SK-N-SH (cell line): ENCODE results near the gene CACNA1D. TPM values are rescaled to one million over a fixed set of nuclear protein-coding genes. Genes with fewer than 3 reads are reported as not detected.

Source experiments
- CTCF ChIA-PET: fragments of 300-600, 350-600 bp; formaldehyde crosslinking; extraction: SDS; loops from one replicate; lab custom pipeline; 2021; lab: Yijun Ruan, JAX
- POLR2A ChIA-PET: fragments of 350-600 bp; sonication (Branson Sonifier 250); formaldehyde crosslinking; extraction: SDS; loops from one replicate; lab custom pipeline; 2020; ENCODE audit warnings: antibody characterized with exemption, inconsistent platforms; lab: Yijun Ruan, JAX
- DNase-seq: peaks from one replicate; pipeline ENCODE4 v3.0.0; 2012
- H2AFZ ChIP-seq: fragments of 200-600 bp; sonication (generic); 2 replicates; pipeline ENCODE4 v1.8.1; 2016; ENCODE audit warnings: antibody characterized with exemption, mild to moderate bottlenecking, low read depth
- H3F3A ChIP-seq: fragments of 200-600 bp; sonication (generic); replicated peaks from 2 replicates; pipeline ENCODE3; 2016; ENCODE audit warnings: antibody characterized with exemption, mild to moderate bottlenecking; ENCODE audit not compliant: insufficient read depth
- H3K27ac ChIP-seq, 2 experiments: fragments of 200-500 bp in 1 of 2; fragments of 200-600 bp in 1 of 2; sonication (Bioruptor generic) in 1 of 2; sonication (generic), shearing (Covaris generic) in 1 of 2; 2 replicates each; pipeline versions ENCODE4 v1.5.1 to v1.6.1; 2014 to 2016; ENCODE audit warnings: low read depth in 2 of 2, inconsistent platforms in 1 of 2, low read length in 1 of 2, mild to moderate bottlenecking in 1 of 2, mixed read lengths in 1 of 2
- H3K27me3 ChIP-seq: fragments of 200-600 bp; sonication (generic), shearing (Covaris generic); 2 replicates; pipeline ENCODE4 v1.6.1; 2016; ENCODE audit warnings: mixed run types; ENCODE audit not compliant: insufficient read depth
- H3K36me3 ChIP-seq, 2 experiments: fragments of 200-500 bp in 1 of 2; fragments of 200-600 bp in 1 of 2; sonication (Bioruptor generic) in 1 of 2; sonication (generic) in 1 of 2; replicated peaks in 1 of 2; 2 replicates each; pipeline versions ENCODE3 to v1.5.1; 2014 to 2016; ENCODE audit warnings: low read length in 1 of 2, mild to moderate bottlenecking in 1 of 2; ENCODE audit not compliant: insufficient read depth in 2 of 2, control insufficient read depth in 1 of 2
- H3K4me1 ChIP-seq, 2 experiments: fragments of 200-500 bp in 1 of 2; fragments of 200-600 bp in 1 of 2; sonication (Bioruptor generic) in 1 of 2; sonication (generic), shearing (Covaris generic) in 1 of 2; 2 replicates each; pipeline versions ENCODE4 v1.5.1 to v1.6.1; 2014 to 2016; ENCODE audit warnings: low read depth in 1 of 2, low read length in 1 of 2, mixed run types in 1 of 2; ENCODE audit not compliant: insufficient read depth in 2 of 2, control insufficient read depth in 1 of 2
- H3K4me2 ChIP-seq: fragments of 200-600 bp; sonication (generic), shearing (Covaris generic); 2 replicates; pipeline ENCODE4 v1.6.1; 2017; ENCODE audit warnings: mixed run types
- H3K4me3 ChIP-seq, 2 experiments: fragments of 200-500 bp in 1 of 2; fragments of 200-600 bp in 1 of 2; sonication (Bioruptor generic) in 1 of 2; sonication (generic), shearing (Covaris generic) in 1 of 2; 2 replicates each; pipeline versions ENCODE4 v1.5.1 to v1.8.1; 2014 to 2016; ENCODE audit warnings: low read depth in 2 of 2, inconsistent platforms in 1 of 2, low read length in 1 of 2, mild to moderate bottlenecking in 1 of 2, mixed read lengths in 1 of 2, moderate library complexity in 1 of 2
- H3K79me2 ChIP-seq: fragments of 200-600 bp; sonication (generic); 2 replicates; pipeline ENCODE4 v1.8.1; 2017; ENCODE audit warnings: mild to moderate bottlenecking; ENCODE audit not compliant: insufficient read depth
- H3K9ac ChIP-seq: fragments of 200-600 bp; sonication (generic); 2 replicates; pipeline ENCODE4 v1.6.1; 2017; ENCODE audit warnings: mixed run types
- H3K9me2 ChIP-seq: fragments of 200-600 bp; sonication (generic); 2 replicates; pipeline ENCODE4 v1.6.1; 2017; ENCODE audit warnings: mixed run types
- H3K9me3 ChIP-seq: fragments of 200-600 bp; sonication (generic); 2 replicates; pipeline ENCODE4 v1.6.1; 2017; ENCODE audit warnings: mixed run types, mild to moderate bottlenecking, moderate library complexity
- H4K20me1 ChIP-seq: fragments of 200-600 bp; sonication (generic); 2 replicates; pipeline ENCODE4 v1.6.1; 2017; ENCODE audit warnings: mild to moderate bottlenecking, mixed run types; ENCODE audit not compliant: insufficient read depth
- EP300 ChIP-seq, 2 experiments: IDR thresholded peaks; 2 replicates each; pipeline versions ENCODE4 v1.4.0 to v1.6.1; 2012; ENCODE audit warnings: borderline replicate concordance in 1 of 2, low read depth in 1 of 2, low read length in 1 of 2
- FOSL2 ChIP-seq: IDR thresholded peaks from 2 replicates; pipeline ENCODE4 v1.4.0; 2012; ENCODE audit warnings: low read depth, mild to moderate bottlenecking, moderate library complexity, borderline replicate concordance
- JUND ChIP-seq: IDR thresholded peaks from 2 replicates; pipeline ENCODE4 v1.4.0; 2012
- MEF2A ChIP-seq: IDR thresholded peaks from 2 replicates; pipeline ENCODE4 v1.4.0; 2012; ENCODE audit warnings: low read depth, borderline replicate concordance
- NFIC ChIP-seq: IDR thresholded peaks from 2 replicates; pipeline ENCODE4 v1.4.0; 2012; ENCODE audit warnings: borderline replicate concordance
- NRF1 ChIP-seq: IDR thresholded peaks from 2 replicates; pipeline ENCODE4 v1.6.1; 2012; ENCODE audit warnings: low read depth, mild to moderate bottlenecking, low read length
- RAD21 ChIP-seq: IDR thresholded peaks from 2 replicates; pipeline ENCODE4 v1.6.1; 2012; ENCODE audit warnings: mild to moderate bottlenecking, low read length
- RXRA ChIP-seq: IDR thresholded peaks from 2 replicates; pipeline ENCODE4 v1.4.0; 2012; ENCODE audit warnings: low read depth, mild to moderate bottlenecking, borderline replicate concordance
- TCF12 ChIP-seq: IDR thresholded peaks from 2 replicates; pipeline ENCODE4 v1.4.0; 2012
- WGBS: methylation state at CpG from one replicate; pipeline ENCODE4 v1.1.6; 2017; ENCODE audit warnings: low lambda C conversion rate; 5-methylcytosine and 5-hydroxymethylcytosine counted together
- polyA plus RNA-seq, 3 experiments: library from polyadenylated mRNA; depleted of rRNA; stranded (reverse); fragments of >200 nt; gene quantifications; 2 replicates each; pipeline ENCODE4 v1.2.3, GENCODE V29; 2012
- TF ChIP-seq, protein P1 (sequence below): fragments of 150-350 bp; IDR thresholded peaks from 2 replicates; pipeline ENCODE4 v1.6.1; 2017; ENCODE audit warnings: antibody characterized with exemption, low read length, low read depth, borderline replicate concordance
- TF ChIP-seq, protein P2 (sequence below): IDR thresholded peaks from 2 replicates; pipeline ENCODE4; 2012

CACNA1D gene
- polyA plus RNA-seq, 1 of the 3 experiments (the other 2 are of a cell fraction), result 0.12 TPM

DNA sequence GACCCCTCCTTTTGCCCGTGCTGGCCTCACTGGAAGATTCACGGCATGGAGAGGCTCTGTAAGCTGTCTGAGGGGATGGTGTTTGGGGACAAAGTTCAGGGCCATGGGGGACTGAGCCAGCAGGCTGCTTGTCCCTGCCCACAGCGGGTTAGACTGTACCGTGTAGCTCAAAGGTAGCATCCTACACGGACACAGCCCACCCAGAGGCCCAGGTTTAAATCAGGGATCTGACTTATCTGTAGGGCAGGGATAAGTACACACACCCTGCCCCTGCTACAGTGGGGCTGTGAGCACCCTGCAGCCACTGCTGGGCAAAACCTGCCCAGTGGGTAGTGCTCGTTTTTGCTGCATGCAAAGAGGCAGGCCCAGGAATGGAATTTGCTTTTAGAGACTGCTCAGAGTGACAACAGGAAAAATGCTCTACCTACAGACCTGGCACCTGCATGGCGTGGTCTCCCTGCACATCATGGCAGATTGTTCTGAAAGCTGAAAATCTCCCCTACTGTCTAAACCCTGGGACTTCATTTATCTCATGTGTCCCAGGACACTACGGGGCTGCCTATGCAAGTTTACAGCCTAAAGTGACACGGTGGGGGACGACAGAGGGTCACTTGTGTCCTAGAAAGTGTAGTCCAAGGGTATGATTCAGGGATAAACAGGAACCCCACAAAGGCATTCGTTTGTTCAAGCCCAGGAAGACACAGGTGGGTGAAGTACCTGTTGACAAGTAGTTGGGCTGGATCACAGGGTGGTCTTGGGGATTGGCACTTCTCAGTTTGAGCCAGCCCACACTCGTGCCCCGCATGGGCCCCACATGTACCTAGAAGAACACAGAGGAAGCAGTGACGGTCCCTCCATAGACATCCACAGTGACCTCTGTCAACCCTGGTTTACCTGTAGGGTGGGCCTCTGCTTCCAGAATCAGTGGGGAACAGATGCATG lies 324.1 kb downstream of the CACNA1D start:
- H3K79me2 ChIP-seq, result no peaks in the 10 kb centered on the region
- ChIA-PET CTCF (no interaction called here), POLR2A (no interaction called here)
- no peaks in the 10 kb centered on the region; a peak in 1 of 4 replicates for H3K4me1 ChIP-seq
- no peak overlapping the region for H2AFZ ChIP-seq
- no peak overlapping the region for H3K4me3 ChIP-seq
- no peaks in the 10 kb centered on the region for H4K20me1 ChIP-seq
- no peak overlapping the region for H3K4me2 ChIP-seq
- WGBS, result 73% methylated on average over 12 of the region's 14 CpGs
- no peaks in the 10 kb centered on the region for H3F3A ChIP-seq
- no peaks in the 10 kb centered on the region for H3K9me3 ChIP-seq
- no peaks in the 10 kb centered on the region for H3K9me2 ChIP-seq
- no peak for DNase-seq
- no peak overlapping the region for H3K27ac ChIP-seq
- H3K9ac ChIP-seq, result no peak overlapping the region
- no peaks in the 10 kb centered on the region for H3K36me3 ChIP-seq
- TF ChIP-seq, protein P1, sequence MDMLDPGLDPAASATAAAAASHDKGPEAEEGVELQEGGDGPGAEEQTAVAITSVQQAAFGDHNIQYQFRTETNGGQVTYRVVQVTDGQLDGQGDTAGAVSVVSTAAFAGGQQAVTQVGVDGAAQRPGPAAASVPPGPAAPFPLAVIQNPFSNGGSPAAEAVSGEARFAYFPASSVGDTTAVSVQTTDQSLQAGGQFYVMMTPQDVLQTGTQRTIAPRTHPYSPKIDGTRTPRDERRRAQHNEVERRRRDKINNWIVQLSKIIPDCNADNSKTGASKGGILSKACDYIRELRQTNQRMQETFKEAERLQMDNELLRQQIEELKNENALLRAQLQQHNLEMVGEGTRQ, result no peak
- TF ChIP-seq JUND (no peak), FOSL2 (no peak), EP300 (IDR thresholded peaks at IDR 0.05; ENCODE audit: borderline replicate concordance in 1 of 2, low read depth in 1 of 2, low read length in 1 of 2) (no peak), NFIC (no peak), RAD21 (no peak)
- TF ChIP-seq, protein P2, sequence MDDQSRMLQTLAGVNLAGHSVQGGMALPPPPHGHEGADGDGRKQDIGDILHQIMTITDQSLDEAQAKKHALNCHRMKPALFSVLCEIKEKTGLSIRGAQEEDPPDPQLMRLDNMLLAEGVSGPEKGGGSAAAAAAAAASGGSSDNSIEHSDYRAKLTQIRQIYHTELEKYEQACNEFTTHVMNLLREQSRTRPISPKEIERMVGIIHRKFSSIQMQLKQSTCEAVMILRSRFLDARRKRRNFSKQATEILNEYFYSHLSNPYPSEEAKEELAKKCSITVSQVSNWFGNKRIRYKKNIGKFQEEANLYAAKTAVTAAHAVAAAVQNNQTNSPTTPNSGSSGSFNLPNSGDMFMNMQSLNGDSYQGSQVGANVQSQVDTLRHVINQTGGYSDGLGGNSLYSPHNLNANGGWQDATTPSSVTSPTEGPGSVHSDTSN, result no peak
- H3K27me3 ChIP-seq, result no peaks in the 10 kb centered on the region

DNA sequence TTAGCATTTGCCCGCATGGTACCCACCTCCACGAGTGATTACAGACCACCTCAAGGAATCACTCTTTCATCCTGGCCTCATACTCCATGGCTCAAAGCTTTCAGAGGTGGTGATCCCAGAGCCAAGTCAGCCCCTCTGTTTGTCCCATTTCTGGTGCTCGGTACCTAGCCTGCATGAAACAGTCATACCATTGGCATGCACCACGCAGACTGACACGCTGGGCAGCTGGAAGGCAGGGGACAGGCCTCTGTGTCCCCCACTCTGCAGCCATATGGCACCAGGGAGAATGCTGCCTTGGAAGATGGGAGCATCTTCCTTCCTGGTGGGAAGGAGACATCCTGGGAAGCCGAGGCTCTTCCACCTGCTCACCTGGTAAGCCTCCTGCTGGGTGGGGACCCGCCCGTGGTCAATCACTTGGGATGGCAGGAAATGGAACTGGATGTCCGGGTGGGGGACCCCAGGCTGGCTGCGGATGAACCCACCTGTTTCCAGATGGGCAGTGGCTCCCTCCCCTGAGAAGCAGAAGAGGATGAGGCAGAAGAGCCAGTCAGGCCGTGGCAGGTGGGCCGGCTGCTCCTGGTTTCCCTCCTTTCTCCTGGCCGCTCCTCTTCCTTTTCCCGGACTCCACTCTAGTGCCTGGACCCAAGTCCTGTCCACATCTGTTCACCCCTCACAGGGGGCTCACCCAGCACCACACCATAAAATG lies 324.9 kb downstream of the CACNA1D start:
- Histone ChIP-seq H3K9me3 (no peaks in the 10 kb centered on the region), H3K4me1 (no peaks in the 10 kb centered on the region; a peak in 1 of 4 replicates), H3K9me2 (no peaks in the 10 kb centered on the region), H3F3A (no peaks in the 10 kb centered on the region), H3K9ac (no peak overlapping the region), H3K4me3 (no peak overlapping the region), H3K4me2 (no peak overlapping the region), H3K36me3 (no peaks in the 10 kb centered on the region), H2AFZ (no peak overlapping the region), H3K27me3 (no peaks in the 10 kb centered on the region), H3K79me2 (no peaks in the 10 kb centered on the region), H3K27ac (no peak overlapping the region), H4K20me1 (no peaks in the 10 kb centered on the region)
- TF ChIP-seq TCF12 (no peak), RXRA (no peak), MEF2A (no peak), NRF1 (no peak)
- DNase-seq, result no peak
- 81% methylated on average over 9 of the region's 14 CpGs for WGBS
- CTCF ChIA-PET, result no interaction called here
- POLR2A ChIA-PET, result no interaction called here
